ENCODE results near the gene VAMP5.

- TF ChIP-seq EZH2 (IDR thresholded peaks at IDR 0.05; ENCODE audit: borderline replicate concordance, insufficient read depth, low read depth, low read length, poor library complexity, severe bottlenecking): no peak
- TF ChIP-seq CTCF (IDR thresholded peaks at IDR 0.05): peak; percentile 52
Observed at GRCh38 chr2:85538507-85539360, 45.5 kb upstream of the VAMP5 start, which contains the start of gene MAT2A.

Measured in B cell (primary cell).